Measurements from ENCODE around the gene MUC5AC.

Gene MUC5AC

DNA sequence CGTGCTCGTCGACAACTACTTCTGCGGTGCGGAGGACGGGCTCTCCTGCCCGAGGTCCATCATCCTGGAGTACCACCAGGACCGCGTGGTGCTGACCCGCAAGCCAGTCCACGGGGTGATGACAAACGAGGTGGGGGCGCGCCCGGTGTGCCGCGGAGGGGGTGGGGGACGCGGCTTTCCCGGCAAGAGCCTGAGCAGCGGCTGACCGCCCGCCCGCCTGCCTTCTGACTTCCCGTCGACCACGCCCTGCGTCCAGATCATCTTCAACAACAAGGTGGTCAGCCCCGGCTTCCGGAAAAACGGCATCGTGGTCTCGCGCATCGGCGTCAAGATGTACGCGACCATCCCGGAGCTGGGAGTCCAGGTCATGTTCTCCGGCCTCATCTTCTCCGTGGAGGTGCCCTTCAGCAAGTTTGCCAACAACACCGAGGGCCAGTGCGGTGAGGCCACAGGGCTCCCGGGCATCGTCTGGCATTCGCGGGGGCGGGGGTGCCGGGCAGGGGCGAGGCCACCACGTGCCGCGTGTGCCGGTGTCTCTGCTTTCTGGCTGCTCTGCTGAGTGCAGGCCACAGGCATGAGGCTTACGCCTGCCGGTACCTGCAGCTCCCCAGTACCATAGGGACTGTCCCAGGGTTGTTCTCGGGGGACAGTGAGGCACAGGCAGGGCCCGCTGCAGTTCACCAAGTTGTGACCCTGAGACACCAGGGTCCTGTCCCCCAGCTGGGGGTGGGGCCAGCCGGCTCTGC is 36.7 kb downstream of the MUC5AC start:
- DNase-seq (ENCODE audit: low read depth), result no peak
- TF ChIP-seq, protein P1, sequence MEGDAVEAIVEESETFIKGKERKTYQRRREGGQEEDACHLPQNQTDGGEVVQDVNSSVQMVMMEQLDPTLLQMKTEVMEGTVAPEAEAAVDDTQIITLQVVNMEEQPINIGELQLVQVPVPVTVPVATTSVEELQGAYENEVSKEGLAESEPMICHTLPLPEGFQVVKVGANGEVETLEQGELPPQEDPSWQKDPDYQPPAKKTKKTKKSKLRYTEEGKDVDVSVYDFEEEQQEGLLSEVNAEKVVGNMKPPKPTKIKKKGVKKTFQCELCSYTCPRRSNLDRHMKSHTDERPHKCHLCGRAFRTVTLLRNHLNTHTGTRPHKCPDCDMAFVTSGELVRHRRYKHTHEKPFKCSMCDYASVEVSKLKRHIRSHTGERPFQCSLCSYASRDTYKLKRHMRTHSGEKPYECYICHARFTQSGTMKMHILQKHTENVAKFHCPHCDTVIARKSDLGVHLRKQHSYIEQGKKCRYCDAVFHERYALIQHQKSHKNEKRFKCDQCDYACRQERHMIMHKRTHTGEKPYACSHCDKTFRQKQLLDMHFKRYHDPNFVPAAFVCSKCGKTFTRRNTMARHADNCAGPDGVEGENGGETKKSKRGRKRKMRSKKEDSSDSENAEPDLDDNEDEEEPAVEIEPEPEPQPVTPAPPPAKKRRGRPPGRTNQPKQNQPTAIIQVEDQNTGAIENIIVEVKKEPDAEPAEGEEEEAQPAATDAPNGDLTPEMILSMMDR (conservative IDR thresholded peaks at IDR 0.05; ENCODE audit: low read depth, low read length), result no peak
- H3K4me3 ChIP-seq (ENCODE audit: low read depth, low read length), result no peak overlapping the region

DNA sequence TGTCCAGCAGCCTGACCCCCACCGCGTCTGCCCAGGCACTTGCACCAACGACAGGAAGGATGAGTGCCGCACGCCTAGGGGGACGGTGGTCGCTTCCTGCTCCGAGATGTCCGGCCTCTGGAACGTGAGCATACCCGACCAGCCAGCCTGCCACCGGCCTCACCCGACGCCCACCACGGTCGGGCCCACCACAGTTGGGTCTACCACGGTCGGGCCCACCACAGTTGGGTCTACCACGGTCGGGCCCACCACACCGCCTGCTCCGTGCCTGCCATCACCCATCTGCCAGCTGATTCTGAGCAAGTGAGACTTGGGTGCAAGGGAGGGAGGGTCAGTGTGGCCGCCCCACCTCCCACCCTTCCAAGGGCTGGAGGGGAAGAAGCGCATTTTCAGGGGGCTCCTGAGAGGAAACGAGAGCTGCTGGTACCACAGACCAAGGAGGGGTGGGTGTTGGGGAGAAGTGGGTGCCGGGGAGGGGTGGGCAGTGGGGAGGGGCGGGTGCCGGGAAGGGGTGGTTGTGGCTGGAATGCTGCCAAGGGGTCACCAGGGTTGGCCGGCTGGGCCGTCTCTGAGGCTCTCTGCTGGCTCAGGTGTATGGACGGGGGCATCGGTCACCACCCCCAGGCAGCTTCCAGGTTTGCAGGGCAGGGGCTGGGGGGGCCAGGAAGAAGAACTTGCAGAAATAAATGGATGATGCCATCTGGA is 37.4 kb downstream of the MUC5AC start:
- H3K4me3 ChIP-seq (ENCODE audit: low read depth, low read length), result no peak overlapping the region
- TF ChIP-seq, protein P1 (conservative IDR thresholded peaks at IDR 0.05; ENCODE audit: low read depth, low read length), result no peak
- no peak for DNase-seq (ENCODE audit: low read depth)

DNA sequence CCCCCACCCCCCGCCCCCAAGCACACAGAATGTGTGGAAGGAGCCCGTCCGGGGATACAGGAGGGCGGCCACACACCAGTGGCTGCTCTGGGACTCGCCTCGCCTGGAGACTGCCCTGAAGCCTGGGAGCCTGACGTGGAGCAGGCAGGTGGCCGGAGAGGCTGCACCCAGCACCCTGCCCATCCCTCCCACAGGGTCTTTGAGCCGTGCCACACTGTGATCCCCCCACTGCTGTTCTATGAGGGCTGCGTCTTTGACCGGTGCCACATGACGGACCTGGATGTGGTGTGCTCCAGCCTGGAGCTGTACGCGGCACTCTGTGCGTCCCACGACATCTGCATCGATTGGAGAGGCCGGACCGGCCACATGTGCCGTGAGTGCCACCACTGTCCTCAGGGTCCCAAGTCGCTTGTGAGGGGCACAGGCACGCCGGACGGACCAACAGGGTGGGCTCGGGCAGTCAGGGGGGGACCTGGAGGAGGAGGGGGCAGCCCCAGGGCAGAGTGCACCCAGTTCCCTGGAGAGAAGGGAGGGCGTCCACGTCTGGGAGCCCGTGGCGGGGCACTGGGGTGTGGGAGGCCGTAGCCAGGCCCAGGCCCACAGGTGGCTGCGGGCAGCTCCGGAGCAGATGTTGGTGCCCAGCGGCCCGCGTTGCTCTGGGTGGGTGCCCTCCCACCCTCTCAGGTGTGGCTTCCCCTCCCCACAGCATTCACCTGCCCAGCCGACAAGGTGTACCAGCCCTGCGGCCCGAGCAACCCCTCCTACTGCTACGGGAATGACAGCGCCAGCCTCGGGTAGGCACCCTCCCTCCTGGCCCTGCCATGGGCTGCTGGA is 38.1 kb downstream of the MUC5AC start:
- TF ChIP-seq, protein P1 (conservative IDR thresholded peaks at IDR 0.05; ENCODE audit: low read depth, low read length), result no peak
- H3K4me3 ChIP-seq (ENCODE audit: low read depth, low read length), result no peak overlapping the region
- DNase-seq (ENCODE audit: low read depth), result no peak

DNA sequence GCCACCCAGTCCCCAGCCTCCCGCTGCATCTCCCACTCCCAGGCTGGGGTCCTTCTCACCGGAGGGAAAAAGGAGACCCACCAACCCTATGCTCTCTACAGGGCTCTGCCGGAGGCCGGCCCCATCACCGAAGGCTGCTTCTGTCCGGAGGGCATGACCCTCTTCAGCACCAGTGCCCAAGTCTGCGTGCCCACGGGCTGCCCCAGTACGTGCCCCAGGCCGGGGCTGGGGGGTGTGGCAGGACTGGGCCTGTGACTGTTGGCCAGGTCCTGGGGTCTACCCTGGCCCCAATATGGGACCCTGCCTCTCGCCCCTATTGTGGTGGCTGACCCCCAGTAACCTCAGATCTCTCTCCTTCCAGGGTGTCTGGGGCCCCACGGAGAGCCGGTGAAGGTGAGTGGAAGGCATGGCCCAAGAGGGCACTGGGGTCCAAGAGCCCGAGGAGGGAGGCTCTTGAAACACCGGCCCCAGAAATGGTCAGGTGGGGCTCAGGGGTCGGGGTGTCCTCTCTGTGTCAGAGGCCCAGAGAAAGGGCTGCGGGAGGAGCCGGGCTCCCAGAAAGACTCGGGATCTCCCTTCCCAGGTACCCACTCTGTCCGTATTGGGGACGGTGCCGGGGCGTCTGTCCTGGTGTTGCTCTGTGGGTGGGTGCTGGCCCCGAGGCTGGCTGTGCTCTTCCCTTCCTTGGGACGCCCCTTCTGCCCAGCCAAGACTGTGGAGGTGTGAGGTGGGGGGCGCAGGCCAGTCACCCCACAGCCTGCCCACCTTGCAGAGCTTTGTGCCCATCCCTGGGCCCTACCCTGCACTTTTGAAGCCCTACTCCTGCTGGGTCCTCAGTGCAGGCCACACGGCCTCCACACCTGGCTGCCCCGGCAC is 39.0 kb downstream of the MUC5AC start:
- TF ChIP-seq, protein P1 (conservative IDR thresholded peaks at IDR 0.05; ENCODE audit: low read depth, low read length), result no peak
- no peak for DNase-seq (ENCODE audit: low read depth)
- no peak overlapping the region for H3K4me3 ChIP-seq (ENCODE audit: low read depth, low read length)

DNA sequence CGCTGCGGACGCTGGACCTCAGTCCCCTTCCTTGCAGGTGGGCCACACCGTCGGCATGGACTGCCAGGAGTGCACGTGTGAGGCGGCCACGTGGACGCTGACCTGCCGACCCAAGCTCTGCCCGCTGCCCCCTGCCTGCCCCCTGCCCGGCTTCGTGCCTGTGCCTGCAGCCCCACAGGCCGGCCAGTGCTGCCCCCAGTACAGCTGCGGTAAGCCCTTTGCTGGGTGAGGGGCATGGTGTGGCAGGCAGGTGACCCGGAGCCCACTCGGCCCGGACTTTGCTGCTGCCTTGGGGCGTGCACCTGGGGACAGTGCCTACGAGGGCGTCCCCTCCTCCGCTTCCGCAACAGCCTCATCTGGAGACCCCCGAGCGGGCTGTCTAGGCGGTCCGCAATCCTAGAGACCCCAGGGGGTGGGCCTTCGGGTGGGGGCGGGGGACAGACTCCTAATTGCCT is 39.7 kb downstream of the MUC5AC start:
- TF ChIP-seq, protein P1 (conservative IDR thresholded peaks at IDR 0.05; ENCODE audit: low read depth, low read length), result no peak
- H3K4me3 ChIP-seq (ENCODE audit: low read depth, low read length), result no peak overlapping the region
- no peak for DNase-seq (ENCODE audit: low read depth)

DNA sequence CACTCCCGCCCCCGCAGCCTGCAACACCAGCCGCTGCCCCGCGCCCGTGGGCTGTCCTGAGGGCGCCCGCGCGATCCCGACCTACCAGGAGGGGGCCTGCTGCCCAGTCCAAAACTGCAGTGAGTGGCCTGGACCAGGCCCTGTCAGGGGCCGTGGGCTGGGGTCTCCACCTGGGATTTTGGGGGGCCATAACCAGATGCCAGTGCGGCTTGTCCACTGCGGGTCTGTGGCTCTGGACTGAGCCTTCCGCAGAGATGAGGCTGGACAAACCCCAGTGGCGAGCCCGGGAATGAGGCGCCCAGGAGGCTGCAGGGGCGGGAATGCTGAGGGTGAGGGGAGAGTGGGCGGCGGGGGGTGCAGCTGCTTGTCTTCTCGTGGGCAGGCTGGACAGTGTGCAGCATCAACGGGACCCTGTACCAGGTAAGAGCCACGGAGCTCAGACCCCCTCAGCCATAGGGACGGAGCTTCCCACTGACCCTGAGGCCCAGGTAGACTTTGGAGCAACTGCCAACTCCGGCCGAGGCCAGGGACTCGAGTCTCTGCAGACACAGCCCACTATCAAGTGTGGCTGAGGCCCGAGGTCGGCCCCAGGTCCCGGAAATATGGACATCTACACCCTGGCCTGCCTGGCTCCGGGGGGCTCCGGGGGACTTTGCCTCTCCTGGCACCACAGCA is 40.3 kb downstream of the MUC5AC start:
- DNase-seq (ENCODE audit: low read depth), result no peak
- no peak overlapping the region for H3K4me3 ChIP-seq (ENCODE audit: low read depth, low read length)
- TF ChIP-seq, protein P1 (conservative IDR thresholded peaks at IDR 0.05; ENCODE audit: low read depth, low read length), result no peak

Measured in choroid plexus epithelial cell (primary cell).